RPMI7951 (cell line): ENCODE measurements around the gene AANAT. TPM values are rescaled to one million over a fixed set of nuclear protein-coding genes. Genes with fewer than 3 reads are reported as not detected.
A peak's percentile ranks its signal among the peaks of the same experiment; 100 is the strongest.

ENCODE experiments used
- DNase-seq: peaks from one replicate; pipeline ENCODE4 v3.0.0-alpha.2; 2012; ENCODE audit warnings: low read depth
- total RNA-seq: library from RNA; depleted of rRNA; stranded (reverse); fragments of >200 nt; shearing (Covaris generic); gene quantifications from 2 replicates; pipeline ENCODE4 v1.2.3, GENCODE V29; 2014

The AANAT gene
- total RNA-seq, 1 experiment from 2014 or later = not detected

GRCh38 chr17:76442341-76443338 lies 24.8 kb upstream of the AANAT start:
- DNase-seq = no peak

GRCh38 chr17:76444518-76445311 lies 22.7 kb upstream of the AANAT start:
- DNase-seq = peak; percentile 37

- no peak for DNase-seq
These were observed 21.5 kb upstream of the AANAT start for GRCh38 chr17:76445697-76446448.

GRCh38 chr17:76446449-76447231 lies 20.8 kb upstream of the AANAT start:
- DNase-seq = peak; percentile 82

- peak; percentile 28 for DNase-seq
These were observed 19.3 kb upstream of the AANAT start for GRCh38 chr17:76447931-76448652.

GRCh38 chr17:76449126-76449525 lies 18.3 kb upstream of the AANAT start:
- DNase-seq = no peak

GRCh38 chr17:76451506-76451905 lies 15.9 kb upstream of the AANAT start:
- no peak for DNase-seq

- DNase-seq = no peak
These were observed 15.2 kb upstream of the AANAT start for GRCh38 chr17:76452127-76452659.

- DNase-seq = peak; percentile 79
These were observed 14.6 kb upstream of the AANAT start, which contains the start of gene UBE2O for GRCh38 chr17:76452660-76453430. Gene UBE2O, minus strand, starts transcription at chr17:76453152. Its CDS starts 11 bp downstream, at chr17:76453141.

GRCh38 chr17:76453431-76453743 lies 14.0 kb upstream of the AANAT start:
- DNase-seq = no peak

- peak; percentile 47 for DNase-seq
These were observed 8.6 kb upstream of the AANAT start for GRCh38 chr17:76458580-76459490.

GRCh38 chr17:76459674-76460073 lies 7.7 kb upstream of the AANAT start:
- DNase-seq = no peak

- no peak for DNase-seq
These were observed 5.4 kb upstream of the AANAT start for GRCh38 chr17:76461765-76462555.

- no peak for DNase-seq
These were observed 4.7 kb upstream of the AANAT start for GRCh38 chr17:76462556-76463290.

- DNase-seq = no peak
These were observed 650 bp upstream of the AANAT start for GRCh38 chr17:76466775-76467130.

- DNase-seq = no peak
These were observed 618 bp downstream of the AANAT start for GRCh38 chr17:76467809-76468633.
